ENCODE measurements around the gene APBA3.
A peak's percentile ranks its signal among the peaks of the same experiment; 100 is the strongest.

Gene APBA3

GRCh38 chr19:3761382-3762129, at the start of gene APBA3:
APBA3 (minus strand) TSS chr19:3761692; CDS start chr19:3760264, 1,428 bp downstream.
- no peaks in the 10 kb centered on the region for H3K9me3 Mint-ChIP-seq
- H3K4me1 Mint-ChIP-seq (ENCODE audit: low read depth): peaks cover 35% of the 10 kb centered on the region
- H3K36me3 Mint-ChIP-seq (ENCODE audit: low read depth): peaks cover 61% of the 10 kb centered on the region
- H3K4me3 Mint-ChIP-seq: peak within 1 kb of the TSS; percentile 96
- H3K27me3 Mint-ChIP-seq: no peaks in the 10 kb centered on the region
- H3K27ac Mint-ChIP-seq: peak within 1 kb of the TSS; percentile 96
- intact Hi-C loops (cut with micrococcal nuclease): loop anchor here (5.0 kb wide), 1 partner anchor 61 kb away; no protein-coding TSS in a partner anchor

- no peak overlapping the region for H3K4me3 Mint-ChIP-seq
- peaks cover 15% of the 10 kb centered on the region for H3K27me3 Mint-ChIP-seq
- H3K9me3 Mint-ChIP-seq: peaks cover 7% of the 10 kb centered on the region
- H3K36me3 Mint-ChIP-seq (ENCODE audit: low read depth): no peaks in the 10 kb centered on the region
- peaks cover 36% of the 10 kb centered on the region for H3K4me1 Mint-ChIP-seq (ENCODE audit: low read depth)
- no peak overlapping the region for H3K27ac Mint-ChIP-seq
- intact Hi-C loops (cut with micrococcal nuclease): no loop called here
Observed at GRCh38 chr19:3810708-3811355, 49.3 kb upstream of the APBA3 start.

- Mint-ChIP-seq H3K27me3 (peaks cover 18% of the 10 kb centered on the region), H3K36me3 (ENCODE audit: low read depth) (no peaks in the 10 kb centered on the region), H3K9me3 (peaks cover 7% of the 10 kb centered on the region), H3K4me3 (no peak overlapping the region), H3K27ac (no peak overlapping the region), H3K4me1 (ENCODE audit: low read depth) (peaks cover 36% of the 10 kb centered on the region)
- intact Hi-C loops (cut with micrococcal nuclease): no loop called here
Observed at GRCh38 chr19:3809881-3810707, 48.6 kb upstream of the APBA3 start.

- intact Hi-C loops (cut with micrococcal nuclease): no loop called here
- Mint-ChIP-seq H3K9me3 (peaks cover 7% of the 10 kb centered on the region), H3K27ac (no peak overlapping the region), H3K4me3 (no peak overlapping the region), H3K36me3 (ENCODE audit: low read depth) (no peaks in the 10 kb centered on the region), H3K27me3 (peaks cover 20% of the 10 kb centered on the region), H3K4me1 (ENCODE audit: low read depth) (peaks cover 34% of the 10 kb centered on the region)
Observed at GRCh38 chr19:3808420-3809143, 47.1 kb upstream of the APBA3 start.

GRCh38 chr19:3807574-3808354, 46.3 kb upstream of the APBA3 start:
- intact Hi-C loops (cut with micrococcal nuclease): no loop called here
- Mint-ChIP-seq H3K27ac (no peak overlapping the region), H3K4me3 (no peak overlapping the region), H3K4me1 (ENCODE audit: low read depth) (peaks cover 27% of the 10 kb centered on the region), H3K9me3 (peaks cover 7% of the 10 kb centered on the region), H3K27me3 (peaks cover 24% of the 10 kb centered on the region), H3K36me3 (ENCODE audit: low read depth) (no peaks in the 10 kb centered on the region)

- Mint-ChIP-seq H3K9me3 (peaks cover 7% of the 10 kb centered on the region), H3K36me3 (ENCODE audit: low read depth) (no peaks in the 10 kb centered on the region)
- intact Hi-C loops (cut with micrococcal nuclease): no loop called here
Observed at GRCh38 chr19:3807131-3807480, 45.6 kb upstream of the APBA3 start.

GRCh38 chr19:3805859-3806258, 44.4 kb upstream of the APBA3 start:
- Mint-ChIP-seq H3K4me1 (ENCODE audit: low read depth) (peaks cover 28% of the 10 kb centered on the region), H3K4me3 (no peak overlapping the region), H3K9me3 (peaks cover 7% of the 10 kb centered on the region), H3K27ac (no peak overlapping the region), H3K27me3 (peaks cover 44% of the 10 kb centered on the region), H3K36me3 (ENCODE audit: low read depth) (no peaks in the 10 kb centered on the region)
- intact Hi-C loops (cut with micrococcal nuclease): no loop called here

More at GRCh38 chr19:3807131-3807480, 45.6 kb upstream of the APBA3 start:
- H3K4me1 Mint-ChIP-seq (ENCODE audit: low read depth): peaks cover 21% of the 10 kb centered on the region
- no peak overlapping the region for H3K4me3 Mint-ChIP-seq
- no peak overlapping the region for H3K27ac Mint-ChIP-seq
- H3K27me3 Mint-ChIP-seq: peaks cover 31% of the 10 kb centered on the region

- H3K36me3 Mint-ChIP-seq (ENCODE audit: low read depth): no peaks in the 10 kb centered on the region
Observed at GRCh38 chr19:3804429-3804828, 42.9 kb upstream of the APBA3 start.

GRCh38 chr19:3803986-3804385, 42.5 kb upstream of the APBA3 start:
- no peaks in the 10 kb centered on the region for H3K36me3 Mint-ChIP-seq (ENCODE audit: low read depth)
- no peak overlapping the region for H3K4me3 Mint-ChIP-seq
- H3K4me1 Mint-ChIP-seq (ENCODE audit: low read depth): peaks cover 26% of the 10 kb centered on the region
- intact Hi-C loops (cut with micrococcal nuclease): no loop called here
- H3K9me3 Mint-ChIP-seq: peaks cover 7% of the 10 kb centered on the region
- H3K27me3 Mint-ChIP-seq: peaks cover 58% of the 10 kb centered on the region
- H3K27ac Mint-ChIP-seq: no peak overlapping the region

More at GRCh38 chr19:3804429-3804828, 42.9 kb upstream of the APBA3 start:
- Mint-ChIP-seq H3K4me1 (ENCODE audit: low read depth) (peaks cover 26% of the 10 kb centered on the region), H3K9me3 (peaks cover 7% of the 10 kb centered on the region), H3K27me3 (peaks cover 55% of the 10 kb centered on the region), H3K4me3 (no peak overlapping the region), H3K27ac (no peak overlapping the region)
- intact Hi-C loops (cut with micrococcal nuclease): no loop called here

GRCh38 chr19:3803114-3803888, 41.8 kb upstream of the APBA3 start:
- peaks cover 27% of the 10 kb centered on the region for H3K4me1 Mint-ChIP-seq (ENCODE audit: low read depth)
- peaks cover 59% of the 10 kb centered on the region for H3K27me3 Mint-ChIP-seq
- peaks cover 6% of the 10 kb centered on the region for H3K9me3 Mint-ChIP-seq
- intact Hi-C loops (cut with micrococcal nuclease): no loop called here
- H3K36me3 Mint-ChIP-seq (ENCODE audit: low read depth): no peaks in the 10 kb centered on the region
- no peak overlapping the region for H3K4me3 Mint-ChIP-seq
- no peak overlapping the region for H3K27ac Mint-ChIP-seq

GRCh38 chr19:3801412-3802096, 40.1 kb upstream of the APBA3 start:
- H3K27ac Mint-ChIP-seq: no peak overlapping the region
- H3K27me3 Mint-ChIP-seq: peaks cover 68% of the 10 kb centered on the region
- intact Hi-C loops (cut with micrococcal nuclease): no loop called here
- H3K36me3 Mint-ChIP-seq (ENCODE audit: low read depth): no peaks in the 10 kb centered on the region
- H3K9me3 Mint-ChIP-seq: peaks cover 7% of the 10 kb centered on the region
- H3K4me3 Mint-ChIP-seq: no peak overlapping the region
- H3K4me1 Mint-ChIP-seq (ENCODE audit: low read depth): peaks cover 19% of the 10 kb centered on the region

- Mint-ChIP-seq H3K4me1 (ENCODE audit: low read depth) (peaks cover 17% of the 10 kb centered on the region), H3K27me3 (peaks cover 69% of the 10 kb centered on the region), H3K9me3 (peaks cover 12% of the 10 kb centered on the region), H3K36me3 (ENCODE audit: low read depth) (no peaks in the 10 kb centered on the region), H3K4me3 (no peak overlapping the region), H3K27ac (no peak overlapping the region)
- intact Hi-C loops (cut with micrococcal nuclease): no loop called here
Observed at GRCh38 chr19:3800996-3801395, 39.5 kb upstream of the APBA3 start.

All from dendritic cell treated with granulocyte-macrophage colony-stimulating factor and Interleukin-4, amounts not matched to agents 40 ng/mL and 50 ng/mL, for 4 days (primary cell).